A549 (cell line): ENCODE measurements around the gene APOA1. TPM values are rescaled to one million over a fixed set of nuclear protein-coding genes. Genes with fewer than 3 reads are reported as not detected.
"Not testable (repeated sequence)": the region's sequence is repeated elsewhere in the genome, so short reads cannot be mapped to it uniquely, and the experiment has no call there.

Experiments used
- ATAC-seq, 2 experiments: fragments of 200-7000 bp in 1 of 2; fragments of >200 bp in 1 of 2; cut with Nextera tagmentation in 1 of 2; cut with Tn5 transposase in 1 of 2; 3 replicates each; pipeline versions ENCODE4 v1.8.0 to v1.9.1; 2018 to 2020; ENCODE audit warnings: mild to moderate bottlenecking in 1 of 2, moderate library complexity in 1 of 2
- CTCF ChIA-PET: fragments of 300-600 bp; sonication (Branson Sonifier 250); formaldehyde crosslinking; extraction: SDS; loops from one replicate; lab custom pipeline; 2021; ENCODE audit warnings: antibody characterized with exemption, inconsistent platforms; lab: Yijun Ruan, JAX
- POLR2A ChIA-PET: fragments of 350-600 bp; formaldehyde crosslinking; extraction: SDS; loops from one replicate; lab custom pipeline; 2021; ENCODE audit warnings: antibody characterized with exemption, inconsistent platforms; lab: Yijun Ruan, JAX
- DNase-seq, 2 experiments: peaks; one replicate each; pipeline versions ENCODE4 v3.0.0 to v3.0.0-alpha.2; 2011 to 2016; ENCODE audit warnings: low read depth in 1 of 2, low spot score in 1 of 2
- FAIRE-seq: peaks from 2 replicates; lab custom pipeline; 2011; peaks lifted over from hg19 to GRCh38; lab: Jason Lieb, UNC
- H3K27ac ChIP-seq, 2 experiments: fragments of >200 bp; sonication (Bioruptor Twin); formaldehyde crosslinking; 3 replicates each; pipeline ENCODE4 v1.5.1; 2016 to 2017
- H3K4me1 ChIP-seq: fragments of >200 bp; sonication (Bioruptor Twin); formaldehyde crosslinking; 3 replicates; pipeline ENCODE4 v1.6.1; 2016
- H3K4me2 ChIP-seq: fragments of >200 bp; sonication (Bioruptor Twin); formaldehyde crosslinking; 3 replicates; pipeline ENCODE4 v1.6.1; 2016
- H3K4me3 ChIP-seq: fragments of >200 bp; sonication (Bioruptor Twin); formaldehyde crosslinking; 3 replicates; pipeline ENCODE4 v1.5.1; 2016
- H3K9me3 ChIP-seq: fragments of >200 bp; sonication (Bioruptor Twin); formaldehyde crosslinking; 3 replicates; pipeline ENCODE4 v1.6.1; 2016
- E2F6 ChIP-seq: IDR thresholded peaks from 2 replicates; pipeline ENCODE4 v1.6.1; 2012; ENCODE audit warnings: low read depth, borderline replicate concordance
- EP300 ChIP-seq, 2 experiments: fragments of >200 bp; sonication (Bioruptor Twin); formaldehyde crosslinking; IDR thresholded peaks; 2 replicates in 1 of 2; 3 replicates in 1 of 2; pipeline ENCODE4 v1.6.1; 2016 to 2017
- FOSL2 ChIP-seq, 2 experiments: fragments of 450-650 bp in 1 of 2; fragments of >200 bp in 1 of 2; sonication (Bioruptor Twin) in 1 of 2; formaldehyde crosslinking; IDR thresholded peaks; 2 replicates each; pipeline versions ENCODE4 v1.5.0 to v1.6.1; 2016 to 2020; ENCODE audit warnings: mild to moderate bottlenecking in 1 of 2, moderate library complexity in 1 of 2
- HDAC2 ChIP-seq: fragments of 200-600 bp; sonication (generic); IDR thresholded peaks from 2 replicates; pipeline ENCODE4 v1.6.1; 2016
- HOXA7 ChIP-seq: fragments of 250-450 bp; sonication (Bioruptor Pico); IDR thresholded peaks from 2 replicates; pipeline ENCODE4 v1.5.0; 2020; ENCODE audit warnings: mild to moderate bottlenecking, moderate library complexity
- HOXB13 ChIP-seq: fragments of 250-450 bp; sonication (Bioruptor Pico); IDR thresholded peaks from 2 replicates; pipeline ENCODE4 v1.5.0; 2020; ENCODE audit warnings: low read depth, mild to moderate bottlenecking, moderate library complexity
- HOXB5 ChIP-seq: fragments of 250-450 bp; sonication (Bioruptor Pico); IDR thresholded peaks from 2 replicates; pipeline ENCODE4 v1.5.0; 2020; ENCODE audit warnings: mild to moderate bottlenecking, moderate library complexity
- JUN ChIP-seq, 2 experiments: fragments of >200 bp; sonication (Bioruptor Twin); formaldehyde crosslinking; IDR thresholded peaks; 2 replicates in 1 of 2; 3 replicates in 1 of 2; pipeline ENCODE4 v1.6.1; 2016 to 2017
- KDM5A ChIP-seq: fragments of 200-600 bp; sonication (generic); IDR thresholded peaks from 2 replicates; pipeline ENCODE4 v1.6.1; 2016; ENCODE audit warnings: antibody characterized with exemption, mild to moderate bottlenecking
- MAFK ChIP-seq: fragments of 450-650 bp; IDR thresholded peaks from 2 replicates; pipeline ENCODE4 v1.6.1; 2014; ENCODE audit not compliant: partially characterized antibody
- MAX ChIP-seq: IDR thresholded peaks from 2 replicates; pipeline ENCODE4 v1.6.1; 2012
- MYC ChIP-seq: IDR thresholded peaks from 2 replicates; pipeline ENCODE4 v1.6.1; 2012; ENCODE audit warnings: mild to moderate bottlenecking, inconsistent platforms, low read length, improper control_type of control experiment, borderline replicate concordance
- NPAS2 ChIP-seq: fragments of 250-450 bp; sonication (Bioruptor Pico); IDR thresholded peaks from 2 replicates; pipeline ENCODE4 v1.8.0; 2022; ENCODE audit warnings: mild to moderate bottlenecking, moderate library complexity, borderline replicate concordance
- NR3C1 ChIP-seq: fragments of >200 bp; sonication (Bioruptor Twin); formaldehyde crosslinking; IDR thresholded peaks from 3 replicates; pipeline ENCODE4 v1.6.1; 2017
- PHF8 ChIP-seq: fragments of 200-600 bp; sonication (generic); IDR thresholded peaks from 2 replicates; pipeline ENCODE4 v1.6.1; 2016; ENCODE audit warnings: low read depth, mild to moderate bottlenecking, antibody characterized with exemption, moderate library complexity, borderline replicate concordance
- POLR2AphosphoS2 ChIP-seq: conservative IDR thresholded peaks from 2 replicates; pipeline ENCODE4 v1.6.1; 2012; ENCODE audit warnings: low read length, improper control_type of control experiment, inconsistent platforms
- RARB ChIP-seq: fragments of 250-450 bp; sonication (Bioruptor Pico); IDR thresholded peaks from 2 replicates; pipeline ENCODE4 v1.8.0; 2021; ENCODE audit warnings: mild to moderate bottlenecking, moderate library complexity
- REST ChIP-seq: fragments of 200-600 bp; sonication (generic); IDR thresholded peaks from 2 replicates; pipeline ENCODE4 v1.6.1; 2016; ENCODE audit warnings: antibody characterized with exemption, mild to moderate bottlenecking, moderate library complexity
- SMC3 ChIP-seq: fragments of >200 bp; sonication (Bioruptor Twin); formaldehyde crosslinking; IDR thresholded peaks from 3 replicates; pipeline ENCODE4 v1.6.1; 2018; ENCODE audit warnings: inconsistent platforms
- ZC3H11A ChIP-seq: fragments of 450-650 bp; IDR thresholded peaks from 2 replicates; pipeline ENCODE4 v1.6.1; 2014; ENCODE audit warnings: antibody characterized with exemption, mild to moderate bottlenecking
- ZSCAN20 ChIP-seq: fragments of 250-450 bp; sonication (Bioruptor Pico); IDR thresholded peaks from 2 replicates; pipeline ENCODE4 v1.8.0; 2022; ENCODE audit warnings: mild to moderate bottlenecking, moderate library complexity
- WGBS: methylation state at CpG from one replicate; pipeline ENCODE4 v1.1.6; 2017; ENCODE audit errors: missing lambda C conversion rate; 5-methylcytosine and 5-hydroxymethylcytosine counted together
- polyA plus RNA-seq, 4 experiments: library from polyadenylated mRNA; depleted of rRNA in 3 of 4; stranded (reverse); fragments of >200 nt; fragmentation: RNase III in 1 of 4; extraction: RNeasy Plus Mini Kit Qiagen cat#74134 plus additional on column Dnase treatment in 1 of 4; gene quantifications; 2 replicates in 3 of 4; 3 replicates in 1 of 4; pipeline ENCODE4 v1.2.3, GENCODE V29; 2011 to 2017

Gene APOA1
- polyA plus RNA-seq, 2 of the 4 experiments (the other 2 are of a cell fraction): 0.23 TPM; not detected in 1

GRCh38 chr11:116835791-116836631 is 1.4 kb downstream of the APOA1 start (continued):
- peak in 1 of 2 experiments; percentile 52; a peak in 1 of 5 replicates for TF ChIP-seq JUN (IDR thresholded peaks at IDR 0.05)
- no peak for TF ChIP-seq HOXB13 (CRISPR knock-in tag)
- peak; percentile 90; the same call in 1 of the 2 replicates for TF ChIP-seq E2F6
- TF ChIP-seq POLR2AphosphoS2: no peak
- TF ChIP-seq MYC: no peak
- peak; percentile 86 for TF ChIP-seq MAX
- TF ChIP-seq RARB (CRISPR knock-in tag): no peak

GRCh38 chr11:116835042-116835772 is 2.2 kb downstream of the APOA1 start:
- Histone ChIP-seq H3K9me3 (no peaks in the 10 kb centered on the region), H3K4me2 (peak overlapping the region; percentile 72)

GRCh38 chr11:116834535-116835041 is 2.8 kb downstream of the APOA1 start:
- H3K9me3 ChIP-seq, ATAC-seq, DNase-seq, POLR2A ChIA-PET, H3K4me1 ChIP-seq, H3K4me2 ChIP-seq, FAIRE-seq, H3K4me3 ChIP-seq, H3K27ac ChIP-seq: not testable (repeated sequence)
- CTCF ChIA-PET: interaction anchor here (0.6 to 3.7 kb wide), 4 partner anchors 43 to 767 kb away, joined by 3 to 56 read pairs (median 4); partner anchors contain the start of gene APOA5
- 87% methylated on average over 10 of the region's 13 CpGs for WGBS

More at GRCh38 chr11:116835042-116835772, 2.2 kb downstream of the APOA1 start:
- CTCF ChIA-PET: interaction anchor here (0.7 to 3.7 kb wide), 25 partner anchors 8 to 400 kb away, joined by 3 to 56 read pairs (median 4); partner anchors contain the start of genes APOA4, APOA5 and BUD13
- no peak for DNase-seq
- ATAC-seq: no peak
- TF ChIP-seq NPAS2 (CRISPR knock-in tag) (no peak), FOSL2 (IDR thresholded peaks at IDR 0.05) (no peak), FOSL2 (CRISPR knock-in tag; IDR thresholded peaks at IDR 0.05) (no peak), HOXA7 (CRISPR knock-in tag) (no peak), ZC3H11A (no peak), REST (no peak), HDAC2 (no peak), JUN (IDR thresholded peaks at IDR 0.05) (no peak), NR3C1 (no peak), MAFK (no peak), EP300 (IDR thresholded peaks at IDR 0.05) (no peak), SMC3 (no peak), KDM5A (no peak), HOXB5 (CRISPR knock-in tag) (no peak), ZSCAN20 (CRISPR knock-in tag) (no peak), PHF8 (no peak)
- TF ChIP-seq, all 56 proteins: peak for 0
- Histone ChIP-seq H3K4me1 (0 out of 3 replicates have a peak, but pooled peaks cover 4% of the 10 kb centered on the region), H3K27ac (peak overlapping the region; percentile 20 to 79; a peak in 5 of 6 replicates), H3K4me3 (peak overlapping the region; percentile 27)
- no peak for FAIRE-seq
- WGBS: 90% methylated on average over 18 of the region's 28 CpGs
- POLR2A ChIA-PET: interaction anchor here (0.5 to 1.5 kb wide), 6 partner anchors 30 to 62 kb away, joined by 3 to 10 read pairs (median 4); partner anchors contain the start of genes APOA5, BUD13 and ZPR1
